Heart left ventricle (tissue), 13 donors: ENCODE results near the gene KIRREL3.

Experiments used
- CTCF ChIP-seq, 12 donors: fragments of 200-600 bp; sonication (generic) in 4 of 12; IDR thresholded peaks; one replicate each; pipeline versions ENCODE4 v1.5.0 to v1.8.0; 2018 to 2022; ENCODE audit warnings: antibody characterized with exemption in 12 of 12, mild to moderate bottlenecking in 5 of 12
- POLR2A ChIP-seq, 2 donors: fragments of 450-650 bp; IDR thresholded peaks; one replicate each; pipeline ENCODE4 v1.6.1; 2017; ENCODE audit warnings: antibody characterized with exemption in 2 of 2, mild to moderate bottlenecking in 2 of 2, moderate library complexity in 2 of 2
- donor health status: ischemic (EF 13 %, LVEDD 7.1; RV severe dilation, severe dysfunction).
- donor health status: DM: no; HTN: yes; CAD: no.
- donor health status: DM: no; HTN: no; CAD: no.
- donor health status: ischemic (EF 25% LVEDD 6.9; RV normal size, moderate dysfunction).
- donor health status: ischemic (EF 25% LVEDD 5.7; RV mildly dilated, moderate dysfunction).
- donor health status: ischemic (EF 35%, LVEDD 5.7; RV mildly dilated, moderate dysfunction).
- donor health status: nonischemic (EF 11% LVEDD 7.7; RV severe dilation, severe dysfunction).
- donor health status: DM: yes; HTN: yes; CAD: no.
- donor health status: PGD.
- donor health status: ischemic (EF 29% LVEDD 5.4; RV normal size, mild dysfunction).
- donor health status: nonischemic (EF 23%, LVEDD 6.1; RV moderate dilation, normal function).

GRCh38 chr11:126919147-126919823, 81.3 kb downstream of the KIRREL3 start:
- no peak for TF ChIP-seq POLR2A (IDR thresholded peaks at IDR 0.05)
- no peak for TF ChIP-seq CTCF (IDR thresholded peaks at IDR 0.05)
